Right lobe of liver (tissue), 4 donors: ENCODE measurements around the gene CACNA2D1.

ENCODE experiments used
- CTCF ChIP-seq, 4 donors: fragments of 200-600 bp in 3 of 4; fragments of 450-650 bp in 1 of 4; IDR thresholded peaks; one replicate each; pipeline versions ENCODE4 v1.5.1 to v1.8.0; 2016 to 2022; ENCODE audit warnings: antibody characterized with exemption in 4 of 4, mild to moderate bottlenecking in 2 of 4
- POLR2A ChIP-seq: fragments of 450-650 bp; IDR thresholded peaks from one replicate; pipeline ENCODE4 v1.6.1; 2017; ENCODE audit warnings: antibody characterized with exemption, mild to moderate bottlenecking
- donor health status: DM: no; HTN: no; CAD: no.
- donor health status: DM: no; HTN: no; CAD: no.
- donor health status: DM: no; HTN: yes; CAD: no.

GRCh38 chr7:82158327-82158726 is 285.2 kb downstream of the CACNA2D1 start:
- no peak for TF ChIP-seq POLR2A
- TF ChIP-seq CTCF (IDR thresholded peaks at IDR 0.05), result no peak
